NCI-H1092 treated with DMSO at 0.1 percent for 48 hours (cell line): ENCODE results near the gene PPARG.
"Not testable (repeated sequence)": the region's sequence is repeated elsewhere in the genome, so short reads cannot be mapped to it uniquely, and the experiment has no call there.

ENCODE experiments used
- DNase-seq: peaks from one replicate; lab custom pipeline; 2025; lab: John Stamatoyannopoulos, UW

The PPARG gene

DNA sequence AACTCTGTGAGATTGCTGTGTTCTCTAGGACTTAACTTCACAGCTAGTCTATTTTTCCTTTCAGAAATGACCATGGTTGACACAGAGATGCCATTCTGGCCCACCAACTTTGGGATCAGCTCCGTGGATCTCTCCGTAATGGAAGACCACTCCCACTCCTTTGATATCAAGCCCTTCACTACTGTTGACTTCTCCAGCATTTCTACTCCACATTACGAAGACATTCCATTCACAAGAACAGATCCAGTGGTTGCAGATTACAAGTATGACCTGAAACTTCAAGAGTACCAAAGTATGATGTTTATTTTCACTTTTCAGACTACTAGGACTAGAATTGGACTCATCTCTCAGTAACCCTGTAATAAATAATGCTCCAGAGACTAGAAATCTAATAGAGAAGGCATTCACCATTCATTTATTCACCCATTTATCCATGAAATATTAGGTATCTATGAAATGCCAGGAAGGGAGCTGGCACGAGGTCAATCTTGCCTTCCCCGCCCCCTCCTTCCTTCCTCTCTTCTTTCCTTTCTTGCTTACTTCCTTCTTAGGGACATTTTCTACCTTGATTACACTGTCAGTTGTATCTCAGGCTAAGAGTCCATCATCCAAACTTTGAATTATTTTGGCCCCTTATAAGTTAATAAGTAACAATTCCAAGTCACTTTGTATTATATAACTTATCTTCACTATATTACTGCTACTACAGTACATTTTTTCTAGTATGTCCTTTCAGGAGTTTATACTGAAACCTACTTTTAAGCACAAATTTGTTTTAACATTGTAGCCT, 91.0 kb downstream of the PPARG start:
- no peak for DNase-seq

DNA sequence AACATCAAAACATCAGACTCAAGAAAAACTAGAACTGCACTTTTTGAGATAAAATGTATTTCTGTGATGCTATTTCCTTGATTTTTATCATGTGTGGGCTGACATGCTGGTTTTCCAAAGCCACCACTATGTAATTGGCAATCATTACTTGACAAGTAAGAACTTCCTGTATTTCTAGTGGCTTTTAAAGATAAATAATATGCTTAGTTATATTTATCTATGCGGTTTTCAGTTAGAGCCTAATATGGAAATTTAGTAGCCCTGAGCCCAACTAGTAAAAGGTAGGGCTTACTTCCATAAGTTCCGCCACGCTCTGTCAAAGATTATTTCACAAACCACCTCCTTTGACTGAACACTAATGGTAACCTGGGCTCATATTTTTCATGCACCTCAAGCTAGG, 91.6 kb downstream of the PPARG start:
- no peak for DNase-seq

DNA sequence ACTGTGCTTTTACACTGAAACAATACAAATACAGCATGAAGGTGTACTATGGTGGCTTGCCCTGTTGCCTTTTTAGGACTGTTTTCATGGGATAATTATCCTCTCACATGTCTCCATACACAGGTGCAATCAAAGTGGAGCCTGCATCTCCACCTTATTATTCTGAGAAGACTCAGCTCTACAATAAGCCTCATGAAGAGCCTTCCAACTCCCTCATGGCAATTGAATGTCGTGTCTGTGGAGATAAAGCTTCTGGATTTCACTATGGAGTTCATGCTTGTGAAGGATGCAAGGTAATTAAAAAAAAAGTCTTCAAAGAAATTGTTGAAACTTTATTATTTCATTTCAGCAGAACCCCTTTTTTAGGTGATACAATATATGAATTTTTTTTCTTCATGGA, 92.3 kb downstream of the PPARG start:
- no peak for DNase-seq

DNA sequence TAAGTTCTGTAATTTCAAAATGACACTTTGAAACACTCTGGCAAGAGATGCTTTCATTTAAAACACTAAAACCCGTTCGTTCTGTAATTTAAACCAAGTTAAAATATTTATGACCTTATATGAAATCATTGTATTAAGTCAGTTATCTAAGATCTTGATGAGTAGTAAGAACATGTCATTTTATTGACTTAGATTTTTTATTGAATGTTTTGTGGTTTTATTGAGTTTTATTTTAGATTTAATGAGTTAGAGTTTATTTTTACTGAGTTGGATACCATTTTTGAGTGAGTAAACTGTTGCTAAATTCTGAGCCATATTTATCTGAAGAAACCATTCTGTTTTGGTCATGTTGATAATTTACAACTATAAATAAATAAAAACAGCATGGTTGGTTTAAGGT, 94.3 kb downstream of the PPARG start:
- no peak for DNase-seq

DNA sequence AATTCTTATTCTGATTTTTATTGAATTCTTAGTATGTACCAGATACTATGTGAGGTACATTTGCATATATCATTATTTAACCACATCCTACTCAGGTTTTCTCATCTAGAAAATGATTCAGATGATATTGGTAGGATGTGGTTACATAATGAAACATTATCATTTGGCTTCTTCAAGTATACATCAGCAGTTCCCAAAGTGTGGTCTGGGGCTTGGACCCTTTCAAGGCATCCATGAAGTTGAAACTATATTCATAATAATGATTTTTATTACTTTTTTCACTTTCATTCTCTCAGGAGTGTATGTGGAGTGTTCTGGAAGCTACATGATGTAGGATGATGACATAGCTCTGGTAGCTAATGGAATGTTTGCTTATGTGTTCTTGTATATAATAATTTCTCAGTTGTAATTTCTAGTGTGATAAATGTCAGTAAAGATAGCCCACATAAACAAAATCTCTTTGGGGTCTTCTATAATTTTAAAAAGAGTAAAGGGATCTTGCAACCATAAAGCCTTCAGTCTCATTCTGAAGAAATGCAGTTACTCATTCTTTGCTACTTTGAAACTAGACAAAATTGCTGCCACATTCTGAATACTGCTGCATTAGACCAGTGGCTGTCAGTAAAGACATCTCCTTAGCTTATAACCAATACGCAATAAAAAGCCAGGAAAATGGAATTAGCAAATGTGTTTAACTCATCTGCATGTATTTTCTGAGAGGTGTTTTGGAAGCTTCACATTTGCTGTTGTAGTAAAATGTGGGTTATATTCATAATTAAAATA, 95.8 kb downstream of the PPARG start:
- DNase-seq: no peak

DNA sequence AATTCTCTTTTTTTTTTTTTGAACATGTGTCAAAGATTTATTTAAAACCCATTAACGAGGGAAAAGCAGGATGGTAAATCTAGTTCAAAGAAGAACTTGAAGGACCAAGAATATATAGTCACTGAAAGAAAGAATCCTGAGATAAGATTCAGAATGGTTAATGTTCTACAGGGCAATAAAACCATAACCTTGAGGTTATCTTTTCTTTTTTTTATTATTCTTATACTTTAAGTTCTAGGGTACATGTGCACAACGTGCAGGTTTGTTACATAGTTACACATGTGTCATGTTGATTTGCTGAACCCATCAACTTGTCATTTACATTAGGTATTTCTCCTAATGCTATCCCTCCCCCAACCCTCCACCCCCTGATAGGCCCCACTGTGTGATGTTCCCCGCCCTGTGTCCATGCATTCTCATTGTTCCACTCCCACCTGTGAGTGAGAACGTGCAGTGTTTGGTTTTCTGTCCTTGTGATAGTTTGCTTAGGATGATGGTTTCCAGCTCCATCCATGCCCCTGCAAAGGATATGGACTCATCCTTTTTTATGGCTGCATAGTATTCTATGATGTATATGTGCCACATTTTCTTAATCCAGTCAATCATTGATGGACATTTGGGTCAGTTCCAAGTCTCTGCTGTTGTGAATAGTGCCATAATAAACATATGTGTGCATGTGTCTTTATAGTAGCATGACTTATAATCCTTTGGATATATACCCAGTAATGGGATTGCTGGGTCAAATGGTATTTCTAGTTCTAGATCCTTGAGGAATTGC, 97.8 kb downstream of the PPARG start:
- not testable (repeated sequence) for DNase-seq

DNA sequence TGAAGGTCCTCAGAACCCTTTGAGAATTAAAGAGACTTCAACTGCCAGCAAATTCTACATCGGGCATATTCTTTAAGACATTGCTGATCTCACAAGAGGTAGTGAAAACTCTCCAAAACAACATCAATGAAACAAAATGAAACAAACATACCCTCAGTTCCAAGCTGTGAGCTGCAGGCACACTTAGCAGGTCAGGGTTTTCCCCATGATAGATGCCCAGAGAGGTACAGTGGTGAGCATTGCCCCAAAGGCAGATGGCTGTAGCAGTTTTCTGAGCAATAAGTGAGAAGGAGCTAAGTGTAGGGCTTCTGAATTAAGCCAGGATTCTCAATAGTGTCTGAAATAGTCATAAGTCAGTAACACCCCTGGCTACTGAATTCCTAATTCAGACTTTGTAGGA, 99.3 kb downstream of the PPARG start:
- DNase-seq: no peak

DNA sequence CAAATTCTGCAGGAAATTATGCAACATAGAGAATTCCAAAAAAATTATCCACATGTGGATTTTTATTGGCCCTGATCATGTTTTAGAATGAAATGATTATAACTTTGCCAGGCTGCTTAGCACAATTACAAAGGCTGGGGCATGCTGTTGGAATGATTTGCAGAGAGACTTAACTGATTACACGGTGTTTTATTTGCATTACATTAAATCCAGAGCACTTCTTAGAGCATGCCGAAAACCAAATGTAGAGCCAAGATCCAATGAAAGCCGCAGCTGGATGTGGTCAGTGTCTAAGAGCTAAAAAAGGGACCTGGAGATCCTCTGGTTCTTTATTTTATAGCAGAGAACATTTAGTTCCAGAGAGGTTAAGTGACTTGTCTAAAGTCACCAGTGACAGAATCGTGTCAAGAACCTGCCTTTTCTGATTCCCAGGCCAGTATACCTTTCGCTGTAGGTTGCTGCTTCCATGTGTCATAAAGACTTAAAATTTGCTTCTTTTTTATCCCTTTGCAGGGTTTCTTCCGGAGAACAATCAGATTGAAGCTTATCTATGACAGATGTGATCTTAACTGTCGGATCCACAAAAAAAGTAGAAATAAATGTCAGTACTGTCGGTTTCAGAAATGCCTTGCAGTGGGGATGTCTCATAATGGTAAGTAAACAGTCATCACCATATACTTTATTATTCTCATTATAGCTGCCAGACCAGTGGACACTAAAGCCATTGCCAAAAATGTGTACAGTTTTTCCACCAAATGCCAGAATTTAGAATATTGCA, 103.4 kb downstream of the PPARG start:
- DNase-seq: no peak

DNA sequence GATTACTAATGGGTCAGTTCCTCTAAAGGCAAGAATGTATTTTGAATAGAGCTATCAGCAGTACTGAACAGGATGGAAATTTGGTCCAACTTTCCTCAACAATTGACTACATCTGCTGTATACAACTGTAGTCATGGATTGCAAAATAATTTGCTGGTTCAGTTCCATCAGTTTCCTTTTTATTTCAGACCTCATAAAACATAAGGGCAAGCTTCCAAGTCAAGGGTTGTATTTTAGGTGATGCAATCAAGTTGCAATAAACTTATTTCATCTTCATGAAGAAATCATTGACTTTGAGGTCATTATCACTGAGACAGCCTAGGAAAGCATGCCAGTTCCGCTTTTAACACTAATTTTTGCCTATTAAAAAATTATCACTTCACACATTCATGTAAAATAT, 105.0 kb downstream of the PPARG start:
- no peak for DNase-seq

DNA sequence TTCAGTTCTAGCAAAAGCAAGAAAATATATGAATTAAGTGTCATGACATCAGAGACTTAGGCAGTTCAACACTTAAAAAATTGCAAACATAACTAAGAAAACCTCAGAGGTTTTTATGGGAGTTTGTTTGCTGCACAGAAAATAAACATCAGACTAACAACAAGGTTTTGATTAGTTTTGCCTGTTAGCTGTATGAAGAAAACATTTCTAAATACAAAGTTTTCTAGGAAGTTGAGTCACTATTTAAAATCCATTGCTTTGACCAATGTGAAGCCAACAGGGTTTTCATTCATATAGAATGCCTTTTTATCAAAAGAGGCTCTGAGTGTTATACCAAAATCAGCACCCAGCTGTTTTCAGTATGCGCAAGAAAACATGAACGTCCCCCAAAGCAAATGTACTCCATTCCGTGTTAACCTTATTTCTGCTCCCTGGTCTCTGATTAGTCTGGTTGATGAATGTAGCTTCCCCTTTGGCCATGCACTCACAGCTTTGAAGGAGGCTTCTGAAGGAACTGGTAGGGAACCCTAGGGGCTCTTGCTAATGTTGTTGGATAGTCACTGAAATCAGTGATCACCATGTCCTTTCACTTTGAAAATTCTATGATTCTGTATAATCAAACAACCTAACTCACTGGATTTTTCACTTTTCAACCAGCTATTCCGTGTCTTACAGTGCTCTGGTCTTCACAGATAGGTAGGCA, 105.8 kb downstream of the PPARG start:
- DNase-seq: no peak

DNA sequence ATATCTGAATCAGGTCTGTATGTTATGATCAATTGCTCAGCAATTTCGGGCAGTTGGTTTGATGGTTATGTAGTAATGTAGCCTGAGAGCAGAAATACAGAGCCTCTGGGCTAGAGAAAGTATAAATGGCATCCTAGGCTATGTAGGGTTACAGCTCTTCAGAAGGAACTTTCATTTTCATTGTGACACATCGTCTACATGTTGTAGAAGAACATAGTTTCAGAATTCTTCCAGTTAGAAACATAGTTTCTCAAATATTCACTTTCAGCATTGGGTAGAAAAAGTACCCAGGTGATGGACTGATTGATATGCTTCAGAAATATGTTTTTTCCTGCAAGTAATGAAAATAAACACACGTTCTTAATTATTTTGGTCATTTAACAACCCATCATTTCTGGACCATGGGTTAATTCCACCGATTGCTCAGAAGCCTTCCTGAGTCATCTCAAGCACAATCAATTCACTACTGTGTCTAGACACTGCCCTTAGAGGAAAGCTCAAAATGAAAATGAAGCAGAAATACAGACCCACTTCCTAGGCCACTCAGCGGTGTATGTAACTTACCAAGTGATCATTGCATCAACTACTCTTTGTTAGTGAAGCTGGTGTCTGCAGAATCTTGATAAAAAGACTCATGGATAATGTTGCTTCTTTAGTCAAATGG, 106.6 kb downstream of the PPARG start:
- no peak for DNase-seq

DNA sequence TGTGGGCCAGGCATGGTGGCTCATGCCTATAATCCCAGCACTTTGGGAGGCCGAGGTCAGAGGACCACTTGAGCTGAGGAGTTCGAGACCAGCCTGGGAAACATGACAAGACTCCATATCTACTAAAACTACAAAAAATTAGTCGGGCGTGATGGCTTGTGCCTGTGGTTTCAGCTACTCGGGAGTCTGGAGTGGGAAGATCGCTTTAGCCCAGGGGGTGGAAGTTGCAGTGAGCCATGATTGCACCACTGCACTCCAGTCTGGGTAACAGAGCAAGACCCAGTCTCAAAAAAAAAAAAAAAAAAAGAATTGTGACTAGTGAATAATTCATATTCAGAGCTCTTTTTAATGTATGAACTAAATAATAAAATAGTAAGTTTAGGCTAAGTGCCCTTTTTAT, 107.6 kb downstream of the PPARG start:
- DNase-seq: no peak

DNA sequence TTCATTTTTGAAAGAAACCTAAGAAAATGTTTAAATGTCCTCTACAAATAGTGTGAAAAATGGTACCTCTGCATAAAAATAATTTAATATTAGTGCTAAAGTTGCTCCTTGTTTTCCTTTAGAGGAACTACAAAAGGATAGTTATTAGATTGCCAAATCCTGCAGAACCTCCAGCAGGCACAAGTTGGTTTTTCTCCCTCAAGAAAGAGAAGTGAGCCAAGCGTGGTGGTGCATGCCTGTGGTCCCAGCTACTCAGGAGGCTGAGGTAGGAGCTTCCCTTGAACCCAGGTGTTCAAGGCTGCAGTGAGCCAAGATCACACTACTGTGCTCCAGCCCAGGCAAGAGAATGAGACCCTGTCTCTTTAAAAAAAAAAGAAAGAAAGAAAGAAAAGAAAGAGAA, 110.4 kb downstream of the PPARG start:
- no peak for DNase-seq

DNA sequence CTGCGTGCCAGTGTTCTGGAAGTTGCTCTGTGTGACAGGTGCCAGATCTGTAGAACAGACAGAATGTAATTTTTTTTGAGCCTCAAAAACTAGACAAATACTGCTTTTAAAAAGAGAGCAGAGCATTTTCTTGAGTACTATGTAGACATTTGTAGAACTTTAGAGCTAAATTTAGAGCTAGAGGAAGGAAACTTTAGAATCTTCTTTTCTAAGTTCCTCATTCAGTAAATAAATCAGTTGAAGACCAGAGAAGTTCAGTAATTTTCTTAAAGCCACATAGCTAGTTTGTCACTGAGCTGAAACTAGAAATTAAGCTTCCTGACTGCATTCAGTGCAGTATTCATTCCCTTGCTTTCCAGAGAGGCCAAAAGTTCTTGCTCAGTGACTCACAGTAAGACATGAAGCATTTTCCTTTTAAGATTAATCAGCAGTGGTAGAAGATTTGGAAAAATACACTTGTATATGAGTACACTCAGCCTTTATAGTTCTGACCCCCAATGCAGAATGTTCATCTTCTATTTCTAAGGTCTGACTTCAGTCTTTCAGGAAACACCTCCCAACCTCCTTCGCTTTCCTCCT, 111.8 kb downstream of the PPARG start:
- no peak for DNase-seq

DNA sequence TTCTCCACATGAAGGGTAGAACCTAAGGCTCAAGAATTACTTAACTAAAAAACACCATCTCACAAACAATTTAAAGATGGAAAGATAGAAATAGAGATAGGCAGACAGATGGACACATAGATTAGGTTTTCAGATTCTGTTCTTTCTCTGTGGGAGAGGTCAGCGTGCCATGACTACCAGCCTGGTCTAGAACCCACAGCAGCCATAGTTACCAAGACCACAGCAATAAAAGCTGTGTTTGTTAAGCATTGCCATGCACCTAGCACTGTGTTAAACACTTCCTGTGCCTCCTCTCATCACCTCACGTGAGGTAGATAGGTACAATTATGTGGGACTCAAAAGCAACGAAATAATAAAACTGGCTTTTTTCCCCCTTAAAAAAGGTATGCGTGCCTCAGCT, 112.3 kb downstream of the PPARG start:
- DNase-seq: no peak

DNA sequence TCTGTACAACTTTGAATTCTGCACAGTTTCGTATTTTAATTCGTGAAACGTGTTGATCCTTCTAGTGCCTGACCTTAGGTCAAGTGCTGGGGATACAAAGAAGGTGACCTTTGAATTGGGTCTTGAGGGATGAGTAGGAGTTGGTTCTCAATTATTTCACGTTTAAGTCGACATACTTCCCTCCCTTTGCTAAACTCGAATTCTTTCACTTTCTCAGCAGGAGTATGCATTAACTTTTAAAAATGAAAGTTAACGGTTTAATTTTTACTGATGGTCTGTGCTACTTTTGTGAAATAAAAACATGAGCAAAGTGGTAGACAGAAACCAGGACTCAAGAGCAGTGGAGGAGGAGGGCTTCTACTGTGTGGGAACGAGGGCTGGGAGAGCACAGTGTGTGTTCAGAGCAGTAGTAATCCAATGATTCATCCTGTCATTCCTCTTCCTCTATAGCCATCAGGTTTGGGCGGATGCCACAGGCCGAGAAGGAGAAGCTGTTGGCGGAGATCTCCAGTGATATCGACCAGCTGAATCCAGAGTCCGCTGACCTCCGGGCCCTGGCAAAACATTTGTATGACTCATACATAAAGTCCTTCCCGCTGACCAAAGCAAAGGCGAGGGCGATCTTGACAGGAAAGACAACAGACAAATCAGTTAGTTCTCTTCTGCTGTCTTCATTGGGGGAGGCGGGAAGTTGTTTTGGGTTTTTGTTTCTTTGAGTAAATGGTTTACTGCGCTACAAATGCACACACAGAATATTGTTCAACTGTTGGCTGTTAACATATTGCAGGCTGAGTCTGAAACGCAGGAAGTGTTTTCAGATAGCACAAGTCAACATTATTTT, 116.8 kb downstream of the PPARG start:
- no peak for DNase-seq

DNA sequence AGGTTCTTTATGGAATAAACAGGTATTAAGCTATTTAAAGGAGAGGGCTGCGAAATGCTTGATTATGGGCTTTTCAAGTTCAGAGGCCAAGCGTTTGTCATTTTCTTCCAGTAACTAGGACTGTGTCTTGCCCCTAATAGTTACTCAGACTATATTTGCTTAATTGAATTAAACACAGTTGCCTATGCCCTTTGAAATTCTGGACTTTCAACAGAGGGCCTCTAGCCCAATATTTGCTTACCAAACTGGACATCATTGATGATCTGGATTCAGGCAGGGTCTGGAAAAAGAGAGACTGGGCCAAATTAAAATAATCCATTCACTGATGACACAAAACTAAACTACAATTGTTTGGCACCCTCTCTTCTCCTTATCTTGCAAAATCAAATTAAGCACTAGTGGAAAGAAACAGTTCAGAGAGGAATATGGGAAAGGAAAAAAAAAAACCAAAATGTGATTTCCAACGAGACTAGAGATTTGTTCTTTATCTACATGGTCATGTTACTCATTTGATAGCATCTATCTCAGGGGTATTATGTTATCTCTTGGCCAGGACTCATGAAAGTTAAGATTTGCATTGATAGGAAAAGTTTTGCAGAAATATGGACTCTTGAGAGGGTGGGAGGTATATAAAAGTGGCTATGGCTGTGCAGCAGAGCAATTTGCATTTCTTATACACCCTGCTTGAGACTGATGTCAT, 120.3 kb downstream of the PPARG start:
- no peak for DNase-seq

DNA sequence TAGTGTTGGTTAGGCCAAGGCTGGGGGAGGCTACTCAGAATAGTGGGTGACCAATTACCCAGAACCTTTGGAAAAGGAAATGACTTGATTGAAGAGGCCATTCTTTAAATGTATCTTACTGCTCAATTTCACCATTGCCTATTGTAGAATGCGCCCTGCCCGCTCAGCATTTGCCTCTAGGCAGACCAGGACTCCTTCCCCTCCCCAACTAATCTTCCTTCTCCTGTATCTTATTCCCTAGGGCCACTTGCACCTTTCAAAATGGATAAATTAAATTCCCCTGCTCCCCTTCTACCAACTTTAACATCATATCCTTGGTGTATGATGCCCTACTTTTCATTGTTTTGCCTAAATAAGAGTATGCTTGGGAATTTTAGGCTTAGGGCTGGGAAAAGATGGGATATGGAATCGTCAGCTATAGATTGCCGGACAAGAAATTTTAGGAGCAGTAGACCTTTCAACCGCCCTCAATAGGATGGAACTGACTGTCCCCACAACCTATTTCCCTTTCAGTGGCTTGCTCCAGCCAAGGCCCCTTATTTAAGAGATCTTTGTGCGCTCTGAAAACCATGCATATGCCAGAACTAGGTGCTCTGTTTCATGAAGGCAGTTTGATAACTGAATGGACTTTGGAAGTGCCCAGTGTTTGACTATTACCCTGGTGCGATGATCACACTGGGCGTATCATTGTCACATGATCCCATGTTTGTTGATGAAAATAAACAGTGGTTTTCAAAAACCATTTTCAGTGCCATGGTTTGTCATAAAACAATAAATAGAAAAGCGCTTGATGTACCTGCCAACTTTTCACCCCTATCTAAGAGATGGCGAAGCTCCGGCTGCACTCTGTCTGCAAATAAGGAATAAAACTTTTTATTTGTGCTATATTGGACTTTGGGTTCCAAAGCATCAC, 121.1 kb downstream of the PPARG start:
- no peak for DNase-seq
